Kidney (tissue), 14 donors: ENCODE results near the gene PLCB4. TPM values are rescaled to one million over a fixed set of nuclear protein-coding genes. Genes with fewer than 3 reads are reported as not detected.

Experiments used
- DNase-seq, 5 donors: peaks; one replicate each; pipeline ENCODE4 v3.0.0-alpha.2; 2013 to 2020
- FAIRE-seq: peaks from 2 replicates; lab custom pipeline; 2012; peaks lifted over from hg19 to GRCh38; lab: Jason Lieb, UNC
- H3K27ac ChIP-seq, 2 donors: one replicate each; pipeline ENCODE4 v1.7.0; 2013; ENCODE audit warnings: low read depth in 2 of 2, low read length in 2 of 2, inconsistent platforms in 1 of 2
- H3K27me3 ChIP-seq: one replicate; pipeline ENCODE4 v1.7.1; 2013; ENCODE audit warnings: low read length, inconsistent platforms; ENCODE audit not compliant: control insufficient read depth, insufficient read depth
- H3K36me3 ChIP-seq, 3 donors: one replicate each; pipeline versions ENCODE4 v1.7.0 to v1.7.1; 2013; ENCODE audit warnings: low read length in 3 of 3, control low read depth in 1 of 3, inconsistent platforms in 1 of 3; ENCODE audit not compliant: insufficient read depth in 3 of 3, control insufficient read depth in 2 of 3
- H3K4me1 ChIP-seq, 3 donors: one replicate each; pipeline versions ENCODE4 v1.7.0 to v1.7.1; 2013; ENCODE audit warnings: low read length in 3 of 3, inconsistent platforms in 1 of 3, low read depth in 1 of 3; ENCODE audit not compliant: control insufficient read depth in 2 of 3, insufficient read depth in 2 of 3
- H3K4me3 ChIP-seq, 3 donors: one replicate each; pipeline versions ENCODE4 v1.7.0 to v1.8.1; 2013; ENCODE audit warnings: low read length in 3 of 3, control low read depth in 1 of 3, inconsistent platforms in 1 of 3
- H3K9ac ChIP-seq, 3 donors: one replicate each; pipeline versions ENCODE4 v1.7.0 to v1.7.1; 2013; ENCODE audit warnings: low read length in 3 of 3, control low read depth in 1 of 3, inconsistent platforms in 1 of 3
- H3K9me3 ChIP-seq, 3 donors: one replicate each; pipeline versions ENCODE4 v1.7.0 to v1.7.1; 2013; ENCODE audit warnings: low read length in 3 of 3, control low read depth in 1 of 3, inconsistent platforms in 1 of 3; ENCODE audit not compliant: control insufficient read depth in 2 of 3, insufficient read depth in 1 of 3
- intact Hi-C: fragments of 100-400 bp; cut with DNase I; formaldehyde crosslinking; loops from one replicate; pipeline ENCODE4 v1.11.1; 2022
- polyA plus RNA-seq: library from polyadenylated mRNA; stranded (reverse); fragments of 350-450 nt; fragmentation: Illumina TruSeq; extraction: RNeasy Lipid Tissue Mini Kit (QIAGEN cat#74804); gene quantifications from one replicate; pipeline ENCODE4 v1.2.3, GENCODE V29; 2014; ENCODE audit warnings: low read depth, low replicate concordance; ENCODE audit not compliant: insufficient read depth
- total RNA-seq: library from RNA; stranded (reverse); fragmentation: NEBNext Ultra II Directional; extraction: Animal tissue kit (Norgen Biotek cat#: 25700); gene quantifications from one replicate; pipeline ENCODE4 v1.2.1, GENCODE V29; 2021
- TF ChIP-seq, protein P1 (sequence below): IDR thresholded peaks from 3 replicates; pipeline ENCODE4 v1.5.1; 2012; ENCODE audit warnings: mild to moderate bottlenecking, moderate library complexity, borderline replicate concordance; ENCODE audit not compliant: insufficient read depth; ENCODE audit errors: extremely low read depth
- donor health status: control.
- donor health status: control.
- donor health status: control.
- donor health status: control.
- donor health status: control.
- donor health status: DM: yes; HTN: yes; CAD: no.
- donor health status: Normal renal cell carcinoma (clear cell type).

PLCB4 gene
- total and polyA plus RNA-seq, 2 donors from 2014 or later, result 2.8 to 17.7 TPM

DNA sequence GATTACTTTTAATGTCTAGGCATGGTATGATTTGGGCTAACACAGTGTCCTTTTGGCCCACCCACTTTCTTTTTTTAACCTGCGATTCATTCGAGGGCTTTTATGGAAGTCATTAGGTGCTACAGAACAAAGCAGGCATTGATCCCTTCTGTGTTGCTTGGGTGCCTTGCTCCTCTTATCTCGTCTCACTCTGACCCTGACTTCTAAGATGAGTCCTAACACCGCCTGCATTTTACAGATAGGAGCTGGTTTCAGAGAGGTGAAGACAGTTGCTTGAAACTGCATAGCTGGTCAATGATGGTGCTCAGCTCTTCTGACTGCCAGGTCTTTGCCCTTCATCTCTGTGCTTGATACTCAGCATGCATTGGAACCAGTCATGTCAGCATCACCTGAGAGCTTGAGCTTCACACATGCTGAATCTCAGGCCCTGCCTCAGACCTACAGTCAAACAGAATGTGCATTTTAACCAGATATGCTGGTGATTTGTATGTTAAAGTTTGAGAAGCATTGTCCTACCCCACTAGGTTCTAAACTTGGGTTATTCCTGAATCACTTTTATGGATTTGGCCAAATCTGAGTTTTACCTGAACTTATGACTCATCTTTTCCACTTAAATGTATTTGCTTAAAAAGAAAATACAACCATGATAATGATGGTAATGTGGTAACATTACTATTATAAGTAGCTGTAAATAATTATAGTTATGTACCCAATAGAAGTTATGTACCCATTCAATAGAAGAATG, 142.3 kb downstream of the PLCB4 start:
- Histone ChIP-seq H3K27me3 (no peaks in the 10 kb centered on the region), H3K27ac (no peak overlapping the region), H3K9ac (no peak overlapping the region), H3K36me3 (no peaks in the 10 kb centered on the region), H3K4me1 (no peaks in the 10 kb centered on the region), H3K4me3 (no peak overlapping the region), H3K9me3 (no peaks in the 10 kb centered on the region)
- TF ChIP-seq, protein P1, sequence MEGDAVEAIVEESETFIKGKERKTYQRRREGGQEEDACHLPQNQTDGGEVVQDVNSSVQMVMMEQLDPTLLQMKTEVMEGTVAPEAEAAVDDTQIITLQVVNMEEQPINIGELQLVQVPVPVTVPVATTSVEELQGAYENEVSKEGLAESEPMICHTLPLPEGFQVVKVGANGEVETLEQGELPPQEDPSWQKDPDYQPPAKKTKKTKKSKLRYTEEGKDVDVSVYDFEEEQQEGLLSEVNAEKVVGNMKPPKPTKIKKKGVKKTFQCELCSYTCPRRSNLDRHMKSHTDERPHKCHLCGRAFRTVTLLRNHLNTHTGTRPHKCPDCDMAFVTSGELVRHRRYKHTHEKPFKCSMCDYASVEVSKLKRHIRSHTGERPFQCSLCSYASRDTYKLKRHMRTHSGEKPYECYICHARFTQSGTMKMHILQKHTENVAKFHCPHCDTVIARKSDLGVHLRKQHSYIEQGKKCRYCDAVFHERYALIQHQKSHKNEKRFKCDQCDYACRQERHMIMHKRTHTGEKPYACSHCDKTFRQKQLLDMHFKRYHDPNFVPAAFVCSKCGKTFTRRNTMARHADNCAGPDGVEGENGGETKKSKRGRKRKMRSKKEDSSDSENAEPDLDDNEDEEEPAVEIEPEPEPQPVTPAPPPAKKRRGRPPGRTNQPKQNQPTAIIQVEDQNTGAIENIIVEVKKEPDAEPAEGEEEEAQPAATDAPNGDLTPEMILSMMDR, result no peak
- DNase-seq, result no peak
- intact Hi-C loops, result no loop called here
- no peak for FAIRE-seq

DNA sequence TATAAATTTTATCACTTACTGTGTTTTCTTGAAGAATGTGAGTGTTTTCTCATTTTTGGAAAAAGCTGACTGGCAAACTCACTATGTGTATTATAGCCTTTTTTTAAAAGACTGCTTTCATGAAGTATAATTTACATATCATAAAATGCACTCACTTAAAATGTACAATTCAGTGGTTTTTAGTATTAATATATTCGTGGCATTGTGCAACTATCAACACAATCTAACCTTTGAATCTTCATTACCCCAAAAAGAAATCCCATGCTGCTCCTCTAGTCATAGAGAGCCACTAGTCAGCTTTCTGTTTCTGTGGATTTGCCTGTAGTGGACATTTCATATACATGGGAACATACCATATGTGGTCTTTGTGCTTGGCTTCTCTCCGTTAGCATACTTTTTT, 143.8 kb downstream of the PLCB4 start:
- Histone ChIP-seq H3K9me3 (no peaks in the 10 kb centered on the region), H3K36me3 (no peaks in the 10 kb centered on the region), H3K27ac (no peak overlapping the region), H3K27me3 (no peaks in the 10 kb centered on the region), H3K4me1 (no peaks in the 10 kb centered on the region), H3K4me3 (no peak overlapping the region), H3K9ac (no peak overlapping the region)
- FAIRE-seq (no peak), DNase-seq (no peak)
- TF ChIP-seq, protein P1, result no peak
- intact Hi-C loops, result no loop called here

DNA sequence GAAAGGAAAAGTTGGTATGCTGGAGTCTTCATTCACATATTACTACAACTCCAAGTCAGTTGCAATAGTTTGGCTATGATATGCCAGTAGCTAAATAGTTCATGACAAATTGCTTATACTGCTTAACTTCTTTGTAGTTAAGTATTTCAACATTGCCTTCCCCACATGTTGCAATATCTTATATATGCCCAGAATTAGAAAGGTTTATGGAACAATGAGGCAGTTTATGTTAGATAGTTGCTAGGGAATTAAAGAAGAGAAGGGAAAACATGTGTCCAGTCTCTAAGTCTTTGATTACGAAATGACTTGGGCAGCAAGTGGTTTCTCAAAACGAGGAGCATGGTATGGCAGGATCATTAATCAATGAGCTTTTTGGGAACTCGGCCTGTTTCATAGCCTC, 145.8 kb downstream of the PLCB4 start:
- Histone ChIP-seq H3K4me3 (no peak overlapping the region), H3K4me1 (no peaks in the 10 kb centered on the region), H3K9me3 (no peaks in the 10 kb centered on the region), H3K9ac (no peak overlapping the region), H3K27ac (no peak overlapping the region), H3K27me3 (no peaks in the 10 kb centered on the region), H3K36me3 (no peaks in the 10 kb centered on the region)
- intact Hi-C loops, result no loop called here
- no peak for FAIRE-seq
- TF ChIP-seq, protein P1, result no peak
- DNase-seq, result no peak
